Ovary (tissue), 3 donors: Measurements from ENCODE around the gene PGP.

ENCODE experiments used
- CTCF ChIP-seq, 3 donors: fragments of 450-650 bp in 2 of 3; fragments of 200-600 bp in 1 of 3; IDR thresholded peaks; one replicate each; pipeline versions ENCODE4 v1.5.1 to v1.8.0; 2016 to 2022; ENCODE audit warnings: antibody characterized with exemption in 3 of 3, mild to moderate bottlenecking in 1 of 3
- EP300 ChIP-seq: sonication (generic); formaldehyde crosslinking; IDR thresholded peaks from one replicate; pipeline ENCODE4 v1.6.1; 2017; ENCODE audit warnings: antibody characterized with exemption
- POLR2A ChIP-seq: fragments of 450-650 bp; IDR thresholded peaks from one replicate; pipeline ENCODE4 v1.6.1; 2017; ENCODE audit warnings: antibody characterized with exemption, mild to moderate bottlenecking, moderate library complexity
- donor health status: DM: no; HTN: no; CAD: no.

GRCh38 chr16:2207872-2208271 lies 6.8 kb downstream of the PGP start:
- TF ChIP-seq CTCF (IDR thresholded peaks at IDR 0.05), result no peak
- TF ChIP-seq EP300, result no peak
- TF ChIP-seq POLR2A, result no peak
